ENCODE data around the gene MRPS14.

Gene MRPS14

GRCh38 chr1:175019524-175019923, 3.7 kb downstream of the MRPS14 start:
- DNase-seq = no peak

- DNase-seq = no peak
Observed at GRCh38 chr1:175015243-175015642, 8.0 kb downstream of the MRPS14 start.

GRCh38 chr1:175013445-175013844, 9.8 kb downstream of the MRPS14 start:
- DNase-seq = no peak

GRCh38 chr1:175009532-175009931, 13.7 kb downstream of the MRPS14 start:
- no peak for DNase-seq

GRCh38 chr1:175005085-175005783, 18.0 kb downstream of the MRPS14 start:
- no peak for DNase-seq

GRCh38 chr1:175003521-175003920, 19.7 kb downstream of the MRPS14 start:
- DNase-seq = no peak

GRCh38 chr1:175002910-175003517, 20.2 kb downstream of the MRPS14 start:
- no peak for DNase-seq

GRCh38 chr1:175000697-175001187, 22.5 kb downstream of the MRPS14 start:
- no peak for DNase-seq

GRCh38 chr1:174999936-175000696, 23.1 kb downstream of the MRPS14 start, which contains the start of gene CACYBP:
Gene CACYBP (plus strand): TSS chr1:174999947. CDS start chr1:175000181, 234 bp downstream.
- peak in 1 of 2 donors; percentile 28 for DNase-seq

- DNase-seq = peak; percentile 99
Observed at GRCh38 chr1:174999216-174999935, 23.8 kb downstream of the MRPS14 start.

GRCh38 chr1:174998569-174999215, 24.5 kb downstream of the MRPS14 start:
- peak; percentile 72 to 85 for DNase-seq

GRCh38 chr1:174997041-174997440, 26.2 kb downstream of the MRPS14 start:
- DNase-seq = no peak

GRCh38 chr1:174996476-174996875, 26.7 kb downstream of the MRPS14 start:
- DNase-seq = no peak

GRCh38 chr1:174995916-174996315, 27.3 kb downstream of the MRPS14 start:
- no peak for DNase-seq

- no peak for DNase-seq
Observed at GRCh38 chr1:174995121-174995520, 28.1 kb downstream of the MRPS14 start.

GRCh38 chr1:174991473-174991872, 31.8 kb downstream of the MRPS14 start:
- no peak for DNase-seq

GRCh38 chr1:174990382-174990999, 32.7 kb downstream of the MRPS14 start:
- peak in 1 of 2 donors; percentile 70 for DNase-seq

GRCh38 chr1:174989536-174990220, 33.5 kb downstream of the MRPS14 start:
- DNase-seq = no peak

- no peak for DNase-seq
Observed at GRCh38 chr1:174988986-174989385, 34.2 kb downstream of the MRPS14 start.

- DNase-seq = no peak
Observed at GRCh38 chr1:174988539-174988938, 34.7 kb downstream of the MRPS14 start.

GRCh38 chr1:174984952-174985351, 38.3 kb downstream of the MRPS14 start:
- no peak for DNase-seq

All from CD4-positive, alpha-beta T cell treated with Interferon alpha-2 for 1 hour (primary cell).